Anterior cingulate cortex (tissue), 58 donors: ENCODE data around the gene CEP57.
A peak's percentile ranks its signal among the peaks of the same experiment; 100 is the strongest.

ENCODE experiments used
- DNase-seq, 58 donors: peaks; one replicate each; lab custom pipeline; 2025; lab: John Stamatoyannopoulos, UW

The CEP57 gene

GRCh38 chr11:95790123-95790932, at the start of gene CEP57:
Gene CEP57, plus strand, starts transcription at chr11:95790498. Its CDS starts 201 bp downstream, at chr11:95790699.
- peak; percentile 54 to 98 (median 88) for DNase-seq

GRCh38 chr11:95750101-95750500, 40.2 kb upstream of the CEP57 start:
- no peak for DNase-seq

GRCh38 chr11:95751515-95751914, 38.8 kb upstream of the CEP57 start:
- DNase-seq: no peak

GRCh38 chr11:95760941-95761340, 29.4 kb upstream of the CEP57 start:
- no peak for DNase-seq

GRCh38 chr11:95762534-95762933, 27.8 kb upstream of the CEP57 start:
- no peak for DNase-seq

GRCh38 chr11:95764267-95764898, 25.9 kb upstream of the CEP57 start:
- DNase-seq: peak in 1 of 58 donors; percentile 36

GRCh38 chr11:95766701-95767100, 23.6 kb upstream of the CEP57 start:
- no peak for DNase-seq

GRCh38 chr11:95767498-95767897, 22.8 kb upstream of the CEP57 start:
- DNase-seq: no peak

GRCh38 chr11:95768521-95768920, 21.8 kb upstream of the CEP57 start:
- no peak for DNase-seq

- no peak for DNase-seq
Observed at GRCh38 chr11:95776859-95777258, 13.4 kb upstream of the CEP57 start.

GRCh38 chr11:95778699-95779098, 11.6 kb upstream of the CEP57 start:
- DNase-seq: no peak

- no peak for DNase-seq
Observed at GRCh38 chr11:95780544-95780943, 9.8 kb upstream of the CEP57 start.

GRCh38 chr11:95788921-95789505, 1.3 kb upstream of the CEP57 start:
- DNase-seq: peak in 22 of 58 donors; percentile 2 to 59 (median 23)

GRCh38 chr11:95789506-95790122, 684 bp upstream of the CEP57 start, which contains the start of gene FAM76B:
Gene FAM76B, minus strand, starts transcription at chr11:95789782. Its CDS starts 304 bp downstream, at chr11:95789478.
- DNase-seq: peak; percentile 84 to 99 (median 97)

- DNase-seq: peak in 52 of 58 donors; percentile 19 to 79 (median 46)
Observed at GRCh38 chr11:95790933-95791708, 823 bp downstream of the CEP57 start.

- no peak for DNase-seq
Observed at GRCh38 chr11:95791709-95792033, 1.4 kb downstream of the CEP57 start.

- no peak for DNase-seq
Observed at GRCh38 chr11:95792200-95792599, 1.9 kb downstream of the CEP57 start.

- DNase-seq: no peak
Observed at GRCh38 chr11:95792700-95793099, 2.4 kb downstream of the CEP57 start.

GRCh38 chr11:95793116-95793515, 2.8 kb downstream of the CEP57 start:
- no peak for DNase-seq

- DNase-seq: no peak
Observed at GRCh38 chr11:95794086-95794485, 3.8 kb downstream of the CEP57 start.
